H1 (cell line): ENCODE data around the gene CALML5. TPM values are rescaled to one million over a fixed set of nuclear protein-coding genes. Genes with fewer than 3 reads are reported as not detected.

Source experiments
- CTCF ChIA-PET: fragments of 300-600 bp; sonication (Branson Sonifier 250); formaldehyde crosslinking; loops from one replicate; lab custom pipeline; 2021; ENCODE audit not compliant: partially characterized antibody; lab: Charles Lee
- POLR2A ChIA-PET: fragments of 300-600 bp; sonication (Branson Sonifier 250); formaldehyde crosslinking; loops from one replicate; lab custom pipeline; 2021; ENCODE audit warnings: inconsistent platforms; ENCODE audit not compliant: partially characterized antibody; lab: Charles Lee
- DNase-seq, 2 experiments: peaks; one replicate each; pipeline versions ENCODE4 v3.0.0 to v3.0.0-alpha.2; 2010 to 2022; ENCODE audit warnings: low spot score in 2 of 2, low read depth in 1 of 2, mixed read lengths in 1 of 2
- FAIRE-seq: peaks from 2 replicates; lab custom pipeline; 2011; peaks lifted over from hg19 to GRCh38; lab: Jason Lieb, UNC
- H2AFZ ChIP-seq: 2 replicates; pipeline ENCODE4 v1.8.1; 2012; ENCODE audit warnings: low read length, inconsistent platforms
- H2AK5ac ChIP-seq: 2 replicates; pipeline ENCODE4 v1.6.1; 2013; ENCODE audit warnings: low read depth, low read length
- H2BK120ac ChIP-seq: replicated peaks from 2 replicates; pipeline ENCODE3; 2013; ENCODE audit warnings: low read depth, low read length, inconsistent platforms
- H2BK12ac ChIP-seq: 2 replicates; pipeline ENCODE4 v1.6.1; 2013; ENCODE audit warnings: low read depth, low read length
- H2BK15ac ChIP-seq: 2 replicates; pipeline ENCODE4 v1.6.1; 2013; ENCODE audit warnings: low read length
- H2BK20ac ChIP-seq: 2 replicates; pipeline ENCODE4 v1.6.1; 2013; ENCODE audit warnings: low read length
- H2BK5ac ChIP-seq: 2 replicates; pipeline ENCODE4 v1.6.1; 2013; ENCODE audit warnings: low read depth, low read length
- H3K14ac ChIP-seq: 2 replicates; pipeline ENCODE4 v1.6.1; 2013; ENCODE audit warnings: inconsistent platforms; ENCODE audit not compliant: insufficient read length
- H3K18ac ChIP-seq: 2 replicates; pipeline ENCODE4 v1.6.1; 2013; ENCODE audit warnings: low read length; ENCODE audit errors: extremely low read depth
- H3K23ac ChIP-seq: 2 replicates; pipeline ENCODE4 v1.6.1; 2013; ENCODE audit warnings: inconsistent platforms; ENCODE audit not compliant: insufficient read length
- H3K23me2 ChIP-seq: 2 replicates; pipeline ENCODE4 v1.6.1; 2013; ENCODE audit warnings: low read depth, low read length
- H3K27ac ChIP-seq: 2 replicates; pipeline ENCODE4 v1.6.1; 2011; ENCODE audit warnings: low read depth, low read length, inconsistent platforms
- H3K27me3 ChIP-seq, 4 experiments: replicated peaks in 1 of 4; 1 replicate in 1 of 4; 2 replicates in 3 of 4; pipeline versions ENCODE4 v1.6.1 to v1.8.1; 2011 to 2013; ENCODE audit warnings: low read length in 3 of 4, mild to moderate bottlenecking in 3 of 4, inconsistent platforms in 2 of 4, mixed read lengths in 2 of 4, moderate library complexity in 1 of 4; ENCODE audit not compliant: control insufficient read depth in 3 of 4, insufficient read depth in 3 of 4; ENCODE audit errors: extremely low read depth in 1 of 4
- H3K36me3 ChIP-seq, 4 experiments: 2 replicates each; pipeline versions ENCODE4 v1.6.1 to v1.8.1; 2011 to 2013; ENCODE audit warnings: mild to moderate bottlenecking in 4 of 4, low read length in 3 of 4, moderate library complexity in 2 of 4, control low read depth in 1 of 4, inconsistent platforms in 1 of 4; ENCODE audit not compliant: insufficient read depth in 4 of 4, control insufficient read depth in 2 of 4
- H3K4ac ChIP-seq: replicated peaks from 2 replicates; pipeline ENCODE3; 2013; ENCODE audit warnings: low read length, low read depth, mixed read lengths, inconsistent platforms; ENCODE audit not compliant: insufficient read length
- H3K4me1 ChIP-seq, 4 experiments: replicated peaks in 1 of 4; 1 replicate in 1 of 4; 2 replicates in 3 of 4; pipeline versions ENCODE4 v1.6.1 to v1.8.1; 2011 to 2013; ENCODE audit warnings: low read length in 3 of 4, inconsistent platforms in 2 of 4, mixed read lengths in 1 of 4; ENCODE audit not compliant: insufficient read depth in 4 of 4, control insufficient read depth in 3 of 4
- H3K4me2 ChIP-seq, 2 experiments: 2 replicates each; pipeline versions ENCODE4 v1.6.1 to v1.8.1; 2011 to 2013; ENCODE audit warnings: low read depth in 2 of 2, low read length in 2 of 2, control low read depth in 1 of 2, inconsistent platforms in 1 of 2, mild to moderate bottlenecking in 1 of 2; ENCODE audit not compliant: insufficient read depth in 1 of 2
- H3K4me3 ChIP-seq, 4 experiments: fragments of 200-600, 300-600 bp in 1 of 4; sonication (generic), shearing (Covaris generic), sonication (Bioruptor Twin) in 1 of 4; 2 replicates each; pipeline versions ENCODE4 v1.5.1 to v1.8.1; 2011 to 2016; ENCODE audit warnings: low read length in 4 of 4, low read depth in 3 of 4, control low read depth in 2 of 4, inconsistent platforms in 2 of 4, mild to moderate bottlenecking in 2 of 4, mixed read lengths in 1 of 4, moderate library complexity in 1 of 4; ENCODE audit not compliant: insufficient read depth in 2 of 4; ENCODE audit errors: extremely low read depth in 1 of 4
- H3K56ac ChIP-seq: replicated peaks from 2 replicates; pipeline ENCODE3; 2013; ENCODE audit warnings: low read depth, mild to moderate bottlenecking, mixed read lengths, low read length, inconsistent platforms; ENCODE audit not compliant: insufficient read length
- H3K79me1 ChIP-seq: 2 replicates; pipeline ENCODE4 v1.6.1; 2013; ENCODE audit warnings: low read depth, low read length, control low read depth
- H3K79me2 ChIP-seq, 2 experiments: 2 replicates each; pipeline versions ENCODE4 v1.6.1 to v1.8.1; 2012 to 2013; ENCODE audit warnings: low read length in 2 of 2, mild to moderate bottlenecking in 2 of 2, inconsistent platforms in 1 of 2; ENCODE audit not compliant: insufficient read depth in 2 of 2, control insufficient read depth in 1 of 2
- H3K9ac ChIP-seq, 4 experiments: replicated peaks in 1 of 4; 1 replicate in 1 of 4; 2 replicates in 3 of 4; pipeline versions ENCODE4 v1.6.1 to v1.8.1; 2011 to 2013; ENCODE audit warnings: low read depth in 3 of 4, low read length in 3 of 4, control low read depth in 2 of 4, mild to moderate bottlenecking in 2 of 4, moderate library complexity in 2 of 4, inconsistent platforms in 1 of 4; ENCODE audit errors: extremely low read depth in 1 of 4
- H3K9me3 ChIP-seq, 2 experiments: 2 replicates each; pipeline versions ENCODE4 v1.6.1 to v1.8.1; 2012 to 2013; ENCODE audit warnings: mild to moderate bottlenecking in 2 of 2, moderate library complexity in 2 of 2, control low read depth in 1 of 2, inconsistent platforms in 1 of 2, low read depth in 1 of 2, low read length in 1 of 2, mixed read lengths in 1 of 2; ENCODE audit not compliant: insufficient read depth in 2 of 2
- H4K20me1 ChIP-seq, 2 experiments: replicated peaks in 1 of 2; 2 replicates each; pipeline versions ENCODE3 to v1.8.1; 2011 to 2013; ENCODE audit warnings: inconsistent platforms in 2 of 2, low read length in 2 of 2, mild to moderate bottlenecking in 1 of 2; ENCODE audit not compliant: insufficient read depth in 2 of 2, control insufficient read depth in 1 of 2
- H4K5ac ChIP-seq: 2 replicates; pipeline ENCODE4 v1.6.1; 2013; ENCODE audit warnings: low read length, low read depth, mixed read lengths, inconsistent platforms; ENCODE audit not compliant: insufficient read length
- H4K8ac ChIP-seq: 2 replicates; pipeline ENCODE4 v1.8.0; 2013; ENCODE audit warnings: mild to moderate bottlenecking, moderate library complexity, low read length, inconsistent platforms; ENCODE audit not compliant: insufficient read depth; ENCODE audit errors: extremely low read depth
- H4K91ac ChIP-seq: replicated peaks from 2 replicates; pipeline ENCODE3; 2013; ENCODE audit warnings: low read length, mixed read lengths, inconsistent platforms; ENCODE audit not compliant: insufficient read length
- ASH2L ChIP-seq: fragments of 200-600, 300-600 bp; sonication (generic); IDR thresholded peaks from one replicate; pipeline ENCODE4 v1.7.1; 2017; ENCODE audit warnings: low read length
- CREB1 ChIP-seq: IDR thresholded peaks from 2 replicates; pipeline ENCODE4 v1.6.1; 2012; ENCODE audit warnings: inconsistent platforms
- FOSL1 ChIP-seq: IDR thresholded peaks from 2 replicates; pipeline ENCODE4 v1.6.1; 2011; ENCODE audit warnings: mild to moderate bottlenecking, low read depth, low read length, moderate library complexity; ENCODE audit not compliant: insufficient read depth
- HDAC6 ChIP-seq: IDR thresholded peaks from one replicate; pipeline ENCODE4 v1.7.1; 2012; ENCODE audit warnings: low read depth, mild to moderate bottlenecking, inconsistent platforms, low read length, moderate library complexity
- JUND ChIP-seq: IDR thresholded peaks from 2 replicates; pipeline ENCODE4 v1.6.1; 2011; ENCODE audit warnings: mild to moderate bottlenecking, improper control_type of control experiment, low read length
- NANOG ChIP-seq: IDR thresholded peaks from 2 replicates; pipeline ENCODE4 v1.6.1; 2011; ENCODE audit warnings: low read length, low read depth, mild to moderate bottlenecking, inconsistent platforms; ENCODE audit not compliant: insufficient read depth, poor library complexity, severe bottlenecking
- RAD21 ChIP-seq, 2 experiments: IDR thresholded peaks in 1 of 2; conservative IDR thresholded peaks in 1 of 2; 2 replicates each; pipeline ENCODE4 v1.6.1; 2011; ENCODE audit warnings: low read depth in 2 of 2, low read length in 2 of 2, improper control_type of control experiment in 1 of 2, inconsistent platforms in 1 of 2, mild to moderate bottlenecking in 1 of 2, moderate library complexity in 1 of 2
- RNF2 ChIP-seq: fragments of 200-900, 300-1000 bp; sonication (generic); IDR thresholded peaks from 2 replicates; pipeline ENCODE4 v1.7.1; 2016; ENCODE audit warnings: borderline replicate concordance, low read depth, mild to moderate bottlenecking, antibody characterized with exemption, low read length; ENCODE audit not compliant: poor library complexity, severe bottlenecking; ENCODE audit errors: missing control alignments
- SIX5 ChIP-seq: IDR thresholded peaks from 2 replicates; pipeline ENCODE4 v1.6.1; 2011; ENCODE audit warnings: mild to moderate bottlenecking, low read depth, low read length
- SP4 ChIP-seq: IDR thresholded peaks from 2 replicates; pipeline ENCODE4 v1.6.1; 2012; ENCODE audit warnings: low read length, inconsistent platforms
- TAF7 ChIP-seq: optimal IDR thresholded peaks from 2 replicates; pipeline ENCODE3; 2011; ENCODE audit warnings: low read depth, mild to moderate bottlenecking, inconsistent platforms, low read length, moderate library complexity, borderline replicate concordance
- ZNF274 ChIP-seq: IDR thresholded peaks from 2 replicates; pipeline ENCODE4 v1.7.0; 2012; ENCODE audit warnings: low read length, borderline replicate concordance; ENCODE audit errors: extremely low read depth
- WGBS, 2 experiments: shearing (Covaris generic) in 1 of 2; methylation state at CpG; one replicate each; pipeline versions ENCODE4 v1.1.6 to v1.1.7; 2013 to 2015; ENCODE audit warnings: low lambda C conversion rate in 2 of 2, mixed read lengths in 2 of 2, inconsistent platforms in 1 of 2, low coverage in 1 of 2, missing lambda C conversion rate in 1 of 2; ENCODE audit not compliant: insufficient replicate concordance in 2 of 2, insufficient coverage in 1 of 2, insufficient read length in 1 of 2; ENCODE audit errors: extremely low coverage in 1 of 2, missing lambda C conversion rate in 1 of 2; 5-methylcytosine and 5-hydroxymethylcytosine counted together
- polyA plus RNA-seq, 7 experiments: library from polyadenylated mRNA; depleted of rRNA in 3 of 7; stranded (reverse) in 5 of 7; unstranded in 2 of 7; fragments of >200 nt in 5 of 7; fragments of 200-250 nt in 2 of 7; gene quantifications; 1 replicate in 5 of 7; 2 replicates in 1 of 7; 4 replicates in 1 of 7; pipeline versions ENCODE4 v1.2.1 to v1.2.3, GENCODE V29; 2011 to 2013; ENCODE audit warnings: missing spikeins in 2 of 7, mixed read lengths in 2 of 7
- total RNA-seq: library from RNA; stranded (reverse); fragmentation: NEBNext Ultra II Directional; extraction: Animal tissue kit (Norgen Biotek cat#: 25700); gene quantifications from 2 replicates; pipeline ENCODE4 v1.2.1, GENCODE V29; 2021

The CALML5 gene
- total and polyA plus RNA-seq, 2 of the 8 experiments (the other 6 are each of a cell fraction or from before 2014, with no cell fraction given): not detected

DNA sequence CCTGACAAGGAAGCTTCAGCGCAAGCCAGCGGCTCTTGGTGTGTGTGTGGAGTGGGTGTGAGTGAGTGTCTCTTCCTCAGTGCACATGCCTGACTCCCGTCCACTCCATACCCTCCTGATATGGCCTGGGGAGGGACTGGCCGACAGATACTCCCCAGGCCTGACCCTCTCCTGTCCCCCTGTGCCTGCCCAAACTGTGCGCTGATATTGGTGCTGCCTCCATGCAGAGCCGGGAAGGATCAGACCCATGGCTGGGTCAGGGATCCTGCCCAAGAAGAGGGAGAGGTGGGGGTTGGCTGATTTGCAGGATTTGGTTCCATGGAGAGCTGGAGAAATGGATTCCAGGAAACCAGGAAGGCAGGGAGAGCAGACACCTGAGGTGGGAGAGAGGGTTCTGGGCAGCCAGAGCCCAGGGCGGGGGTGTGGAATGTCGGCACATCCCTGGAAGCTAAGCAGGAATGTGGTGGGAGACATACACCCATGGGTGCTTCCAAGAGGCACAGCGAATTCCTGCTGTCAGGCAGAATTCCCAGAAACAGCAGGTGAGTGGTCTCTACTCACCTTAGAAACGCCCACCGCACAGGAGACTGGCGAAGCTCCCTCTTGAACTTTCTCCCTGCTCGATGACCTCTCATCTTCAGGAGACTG lies 6.3 kb downstream of the CALML5 start:
- POLR2A ChIA-PET: interaction anchor here (0.9 kb wide), 2 partner anchors 30 to 47 kb away, joined by 3 read pairs; no protein-coding TSS in a partner anchor
- Histone ChIP-seq H3K27me3 (no peaks in the 10 kb centered on the region), H2BK5ac (no peak overlapping the region), H4K20me1 (peaks cover 0 to 3% of the 10 kb centered on the region in 2 experiments), H4K91ac (peak overlapping the region; percentile 3), H3K4ac (no peak overlapping the region), H3K18ac (no peak overlapping the region), H3K4me3 (no peak overlapping the region), H2BK12ac (peak overlapping the region; percentile 89; the same call in 1 of the 2 replicates), H3K4me2 (no peak overlapping the region), H3K4me1 (peaks cover 0 to 9% (median 3%) of the 10 kb centered on the region in 4 experiments; a peak in 5 of 7 replicates), H2AFZ (no peak overlapping the region), H3K23me2 (peaks cover 10% of the 10 kb centered on the region; the same call in 1 of the 2 replicates), H3K23ac (no peak overlapping the region), H3K9ac (no peak overlapping the region), H3K79me1 (no peaks in the 10 kb centered on the region), H4K8ac (no peak overlapping the region; the same call in 1 of the 2 replicates), H3K9me3 (peaks cover 6 to 7% of the 10 kb centered on the region in 2 experiments; a peak in 2 of 4 replicates), H4K5ac (no peak overlapping the region), H3K79me2 (no peaks in the 10 kb centered on the region), H2AK5ac (peak overlapping the region; percentile 83; the same call in 1 of the 2 replicates), H2BK20ac (no peak overlapping the region; the same call in 1 of the 2 replicates), H3K14ac (no peak overlapping the region), H3K56ac (no peak overlapping the region), H3K27ac (no peak overlapping the region), H2BK15ac (no peak overlapping the region), H3K36me3 (no peaks in the 10 kb centered on the region), H2BK120ac (no peak overlapping the region)
- DNase-seq (no peak), FAIRE-seq (no peak)
- CTCF ChIA-PET: interaction anchor here (0.6 to 1.4 kb wide), 4 partner anchors 9 to 137 kb away, joined by 3 to 6 read pairs (median 3); no protein-coding TSS in a partner anchor
- 95% methylated on average over 13 of the region's 13 CpGs; no CpG with 5 or more reads in 1 of the 2 experiments for WGBS, 2 experiments
- TF ChIP-seq CREB1: no peak
- TF ChIP-seq ZNF274: no peak
- no peak for TF ChIP-seq NANOG
- no peak for TF ChIP-seq SIX5
- TF ChIP-seq SP4: no peak
- TF ChIP-seq ASH2L: no peak
- TF ChIP-seq RAD21 (IDR thresholded peaks at IDR 0.05 in 1 of 2, conservative IDR thresholded peaks at IDR 0.05 in 1 of 2; ENCODE audit: low read depth in 2 of 2, low read length in 2 of 2): no peak
- TF ChIP-seq FOSL1: no peak
- TF ChIP-seq RNF2: no peak
- TF ChIP-seq JUND: no peak
- no peak for TF ChIP-seq HDAC6
- no peak for TF ChIP-seq TAF7
